NCI-H82 treated with DMSO at 0.1 percent for 48 hours (cell line): ENCODE data around the gene SEMA4D.

ENCODE experiments used
- DNase-seq: peaks from one replicate; lab custom pipeline; 2025; ENCODE audit not compliant: unreplicated experiment; lab: John Stamatoyannopoulos, UW

The SEMA4D gene

DNA sequence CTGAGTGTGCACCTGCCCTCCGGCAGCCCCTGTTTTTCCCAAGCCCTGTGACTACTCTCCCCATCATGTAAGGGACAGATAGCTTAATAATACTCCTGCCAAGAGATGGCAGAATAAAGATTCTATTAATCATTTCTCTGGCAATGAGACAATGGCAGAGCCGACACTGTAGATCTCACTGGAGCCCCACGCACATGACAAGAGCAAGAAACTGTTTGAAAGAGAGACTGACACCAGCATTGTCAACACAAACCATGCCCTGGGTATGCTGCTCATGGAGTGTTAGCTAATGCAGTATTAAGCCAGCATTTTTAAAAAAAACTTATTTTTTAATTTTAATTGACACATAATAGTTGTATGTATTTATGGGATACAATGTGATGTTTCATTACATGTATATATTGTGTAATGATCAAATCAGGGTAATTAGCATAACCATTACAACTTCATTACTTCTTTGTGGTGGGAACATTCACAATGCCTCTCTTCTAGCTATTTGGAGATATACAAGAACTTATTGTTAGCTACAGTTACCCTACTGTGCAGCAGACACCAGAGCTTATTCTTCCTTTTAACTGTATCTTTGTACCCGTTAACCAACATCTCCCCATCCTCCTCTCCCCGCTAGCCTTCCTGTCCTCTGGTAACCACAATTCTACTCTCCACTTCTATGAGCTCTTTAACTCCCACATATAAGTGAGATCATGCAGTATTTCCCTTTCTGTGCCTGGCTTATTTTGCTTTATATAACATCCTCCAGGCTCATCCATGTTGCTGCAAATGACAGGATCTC, 31.5 kb upstream of the SEMA4D start:
- no peak for DNase-seq

GRCh38 chr9:89528540-89528939, 30.6 kb upstream of the SEMA4D start:
- no peak for DNase-seq

DNA sequence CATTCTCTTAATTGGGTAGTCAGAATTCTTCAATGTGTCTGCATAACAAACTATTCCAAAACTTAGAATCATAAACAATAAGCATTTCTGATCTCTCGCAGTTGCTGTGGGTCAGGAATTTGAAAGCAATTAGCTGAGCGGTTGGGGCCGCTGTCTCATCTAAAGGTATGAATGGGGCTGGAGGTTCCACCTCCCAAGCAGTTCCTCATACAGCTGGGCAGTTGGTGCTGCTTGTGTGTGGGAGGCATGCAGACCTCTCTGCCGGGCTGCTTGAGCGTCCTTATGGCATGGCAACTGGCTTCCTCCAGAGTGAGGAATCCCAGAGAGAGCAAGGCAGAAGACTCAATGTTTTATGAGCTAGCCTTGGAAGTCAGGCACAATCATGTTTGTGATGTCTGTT, 30.2 kb upstream of the SEMA4D start:
- DNase-seq, result no peak

GRCh38 chr9:89527084-89527483, 29.2 kb upstream of the SEMA4D start:
- no peak for DNase-seq

GRCh38 chr9:89526667-89527066, 28.8 kb upstream of the SEMA4D start:
- no peak for DNase-seq

GRCh38 chr9:89525446-89526374, 27.8 kb upstream of the SEMA4D start:
- no peak for DNase-seq

DNA sequence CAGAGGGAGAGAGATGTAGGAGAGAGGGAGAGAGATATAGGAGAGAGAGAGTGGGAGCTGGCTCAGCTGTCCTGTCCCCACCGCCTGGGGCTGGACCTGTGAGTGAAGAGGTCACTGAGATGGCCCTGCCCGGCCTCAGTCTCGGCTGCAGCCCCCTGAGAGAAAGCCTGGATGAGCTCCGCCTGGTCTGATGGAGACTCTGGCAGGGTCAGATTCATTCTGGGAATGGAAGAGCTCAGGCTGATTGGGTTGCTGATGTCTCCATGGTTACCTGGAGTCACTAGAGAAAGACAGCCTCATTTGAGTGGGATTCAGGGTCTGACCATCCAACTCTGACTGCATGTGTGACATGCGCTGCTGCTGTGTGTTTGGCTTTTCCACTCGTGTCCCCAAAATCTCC, 27.1 kb upstream of the SEMA4D start:
- DNase-seq, result no peak

DNA sequence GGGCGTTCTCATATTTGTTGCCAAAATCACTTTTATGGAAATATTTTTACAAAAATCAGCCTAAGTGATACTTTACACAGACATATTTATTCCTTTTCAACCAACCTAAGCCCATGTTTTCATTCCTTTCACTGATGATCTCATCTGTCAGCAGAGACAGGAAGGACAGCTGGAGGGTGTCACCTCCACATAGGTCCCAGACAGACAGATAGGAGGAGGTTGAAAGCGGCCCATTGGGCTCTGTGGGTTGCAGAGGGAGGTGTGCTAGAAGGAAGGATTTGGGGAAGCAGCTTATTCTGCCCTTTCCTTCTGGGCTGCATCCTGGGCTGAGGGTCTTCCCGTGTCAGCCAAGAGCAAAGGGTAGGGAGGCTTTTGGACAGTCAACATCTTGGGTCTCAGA, 26.0 kb upstream of the SEMA4D start:
- no peak for DNase-seq

GRCh38 chr9:89522959-89523285, 25.0 kb upstream of the SEMA4D start:
- DNase-seq, result no peak

GRCh38 chr9:89522261-89522958, 24.5 kb upstream of the SEMA4D start:
- no peak for DNase-seq

DNA sequence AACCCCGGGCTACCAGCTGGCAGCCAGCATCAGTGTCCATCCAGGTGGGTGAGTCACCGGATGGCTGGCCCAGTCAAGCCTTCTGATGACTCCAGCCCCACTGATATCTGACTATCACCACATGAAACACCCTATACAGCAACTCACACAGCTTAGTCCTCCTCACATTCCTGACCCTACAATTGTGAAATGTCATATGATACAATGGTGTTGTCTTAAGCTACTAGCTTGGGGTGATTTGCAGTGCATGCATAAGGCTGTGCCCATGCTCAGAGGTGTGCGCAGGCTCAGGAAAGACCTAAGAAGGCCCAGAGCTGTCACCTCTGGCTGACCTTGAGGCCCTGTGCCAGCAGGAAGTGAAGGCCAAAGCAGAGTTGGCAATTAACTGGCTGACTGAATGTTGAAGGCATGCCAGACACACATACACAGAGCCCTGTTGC, 21.5 kb upstream of the SEMA4D start:
- DNase-seq, result no peak

- DNase-seq, result no peak
These were observed 20.8 kb upstream of the SEMA4D start for GRCh38 chr9:89518466-89519365.

- DNase-seq, result no peak
These were observed 17.5 kb upstream of the SEMA4D start for GRCh38 chr9:89515416-89515815.

DNA sequence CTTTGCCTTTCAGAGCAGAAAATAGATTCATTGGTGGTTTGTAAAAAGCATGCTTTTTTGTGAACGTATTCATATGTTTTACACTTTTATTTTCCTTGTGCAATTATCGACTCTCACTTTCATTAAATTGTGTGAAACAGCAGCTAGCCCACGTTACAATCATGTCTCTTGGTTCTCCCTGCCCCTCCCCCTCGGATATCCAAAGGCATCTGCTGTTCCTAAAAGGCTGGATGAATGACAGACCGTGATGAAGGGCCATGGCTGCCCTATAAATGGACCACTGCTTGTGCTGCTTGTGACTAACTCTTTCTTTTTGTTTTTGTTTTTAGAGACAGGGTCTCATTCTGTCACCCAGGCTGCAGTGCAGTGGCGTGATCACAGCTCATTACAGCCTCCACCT, 17.0 kb upstream of the SEMA4D start:
- DNase-seq, result no peak

GRCh38 chr9:89514337-89514736, 16.4 kb upstream of the SEMA4D start:
- no peak for DNase-seq

- DNase-seq, result no peak
These were observed 15.9 kb upstream of the SEMA4D start for GRCh38 chr9:89513837-89514236.

DNA sequence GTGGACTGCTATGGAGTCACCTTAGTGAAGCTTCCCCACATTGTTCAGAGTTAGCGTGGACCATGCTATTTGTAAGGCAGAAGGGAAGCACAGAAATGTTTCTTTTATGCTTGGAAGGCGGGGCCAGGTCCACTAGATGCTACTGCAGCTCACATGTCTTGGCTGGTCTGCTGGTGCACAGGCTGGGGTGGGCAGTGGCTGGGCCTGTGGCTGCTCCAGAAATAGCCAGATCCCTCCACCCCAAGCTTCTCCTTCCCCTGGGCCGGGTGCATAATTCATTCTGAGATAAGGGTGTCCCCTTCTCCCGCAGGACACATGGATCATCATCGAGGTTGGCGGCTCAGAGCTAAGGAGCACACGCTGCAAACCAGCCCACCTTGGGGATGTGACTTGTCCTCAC, 14.5 kb upstream of the SEMA4D start:
- no peak for DNase-seq

DNA sequence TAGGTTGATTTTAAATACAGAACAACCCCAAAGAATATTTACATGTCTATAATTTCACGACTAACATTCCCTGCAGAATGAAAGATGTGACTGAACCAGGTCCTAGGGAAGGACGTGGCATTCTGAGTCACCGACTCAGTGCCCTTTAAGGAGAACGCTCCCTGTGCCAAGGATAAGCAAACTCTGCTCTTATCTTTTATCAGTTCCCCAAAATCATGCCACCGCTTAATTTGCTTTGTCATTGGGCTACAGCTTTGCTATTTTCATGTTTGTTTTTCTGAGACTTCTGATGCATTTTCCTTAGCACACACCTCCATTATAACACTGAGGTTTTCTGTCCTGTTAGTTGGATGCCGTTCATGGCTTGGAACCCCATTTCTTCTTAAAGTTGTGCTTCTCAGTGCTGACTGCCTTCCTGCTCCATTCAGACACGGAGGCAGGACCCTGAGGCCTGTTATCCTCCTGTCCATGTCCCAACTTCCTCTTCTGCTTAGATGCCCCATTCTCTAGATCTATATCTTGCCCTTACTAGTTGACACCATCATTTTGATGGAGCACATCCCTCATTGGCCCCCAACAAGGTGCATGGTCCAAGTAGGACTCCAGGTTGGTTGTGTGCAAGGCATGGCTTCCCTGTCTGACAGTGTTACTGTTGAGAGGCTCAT, 11.2 kb upstream of the SEMA4D start:
- DNase-seq, result no peak

DNA sequence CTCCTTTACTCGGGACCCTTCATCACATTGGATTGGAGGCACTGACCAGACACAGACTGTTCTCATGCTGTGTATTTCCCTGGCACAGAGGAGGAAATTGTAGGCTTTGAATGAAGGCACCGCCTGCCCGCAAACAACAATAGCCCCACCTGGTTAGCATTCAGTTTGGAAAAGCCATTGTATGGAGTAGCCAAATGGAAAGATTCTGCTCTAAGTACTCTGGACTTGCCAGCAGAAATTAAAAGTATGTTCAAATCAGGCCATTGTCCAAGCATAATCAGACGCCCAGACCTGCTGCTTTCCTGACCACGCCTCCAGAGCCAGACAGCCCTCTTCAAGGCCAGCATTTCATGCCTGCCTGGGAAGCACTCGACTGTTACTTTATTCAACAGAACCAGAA, 8.0 kb upstream of the SEMA4D start:
- no peak for DNase-seq

DNA sequence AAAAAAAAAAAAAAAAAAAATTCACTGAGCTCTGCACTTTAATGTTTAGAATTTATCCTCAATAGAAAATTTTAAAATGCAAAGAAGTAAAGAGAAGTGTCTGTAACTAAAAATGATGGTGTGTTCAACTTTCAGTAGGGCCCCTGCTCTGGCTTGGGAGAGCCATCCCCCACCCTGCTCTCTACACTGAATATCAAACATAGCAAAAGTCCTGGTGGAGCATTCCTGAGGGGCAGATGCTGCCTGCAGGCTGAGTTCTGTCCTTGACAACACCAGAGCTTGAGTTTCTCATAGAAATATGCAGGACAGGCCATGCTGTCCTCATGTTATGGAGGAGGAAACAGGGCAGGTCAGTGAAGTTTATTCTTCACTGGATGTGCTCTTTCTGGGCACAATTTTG, 7.1 kb upstream of the SEMA4D start:
- DNase-seq, result no peak
